GM12878 (cell line): ENCODE measurements around the gene DPP6. TPM values are rescaled to one million over a fixed set of nuclear protein-coding genes. Genes with fewer than 3 reads are reported as not detected.
A peak's percentile ranks its signal among the peaks of the same experiment; 100 is the strongest.

Source experiments
- ATAC-seq: fragments of 200-7000 bp; cut with Tn5 transposase; 3 replicates; pipeline ENCODE4 v1.9.1; 2020; ENCODE audit warnings: mild to moderate bottlenecking, moderate library complexity
- BruUV-seq: library from RNA; stranded (reverse); fragments of 400-500 nt; replicated peaks from 2 replicates; lab custom pipeline; 2021; lab: Mats Ljungman, UMichigan
- CTCF ChIA-PET: fragments of 300-600 bp; sonication (Branson Sonifier 250); formaldehyde crosslinking; extraction: SDS; loops from one replicate; lab custom pipeline; 2021; ENCODE audit warnings: inconsistent platforms; lab: Yijun Ruan, JAX
- POLR2A ChIA-PET: fragments of 350-600 bp; formaldehyde crosslinking; extraction: SDS; loops from one replicate; lab custom pipeline; 2021; ENCODE audit warnings: inconsistent platforms; lab: Charles Lee
- RAD21 ChIA-PET: fragments of 300-600 bp; sonication (Branson Sonifier 250); formaldehyde crosslinking; loops from one replicate; lab custom pipeline; 2023; ENCODE audit warnings: antibody characterized with exemption; ENCODE audit not compliant: unreplicated experiment; lab: Charles Lee
- SMC1A ChIA-PET: fragments of 300-600 bp; sonication (Branson Sonifier 250); formaldehyde crosslinking; loops from one replicate; lab custom pipeline; 2023; ENCODE audit not compliant: unreplicated experiment, uncharacterized antibody; lab: Charles Lee
- DNase-seq: peaks from one replicate; pipeline ENCODE4 v3.0.0-alpha.2; 2011; ENCODE audit warnings: low read depth, low spot score
- FAIRE-seq: peaks from 3 replicates; lab custom pipeline; 2011; peaks lifted over from hg19 to GRCh38; lab: Jason Lieb, UNC
- H2AFZ ChIP-seq: 2 replicates; pipeline ENCODE4 v1.6.0; 2011; ENCODE audit warnings: low read depth, low read length, control low read depth; ENCODE audit not compliant: control insufficient read depth
- H3K27ac ChIP-seq: 2 replicates; pipeline ENCODE4 v1.5.1; 2011; ENCODE audit warnings: control low read depth; ENCODE audit not compliant: control insufficient read depth, insufficient read depth
- H3K27me3 ChIP-seq, 2 experiments: replicated peaks in 1 of 2; 2 replicates each; pipeline versions ENCODE4 v1.6.0 to v1.6.1; 2011; ENCODE audit warnings: low read length in 1 of 2; ENCODE audit not compliant: control insufficient read depth in 2 of 2, insufficient read depth in 2 of 2
- H3K36me3 ChIP-seq, 2 experiments: 2 replicates each; pipeline ENCODE4 v1.5.1; 2011; ENCODE audit warnings: low read length in 1 of 2; ENCODE audit not compliant: control insufficient read depth in 2 of 2, insufficient read depth in 2 of 2
- H3K4me1 ChIP-seq: 2 replicates; pipeline ENCODE4 v1.6.1; 2011; ENCODE audit warnings: mild to moderate bottlenecking, low read length, moderate library complexity, mixed read lengths; ENCODE audit not compliant: control insufficient read depth, insufficient read depth
- H3K4me2 ChIP-seq: 2 replicates; pipeline ENCODE4 v1.6.0; 2011; ENCODE audit warnings: control low read depth; ENCODE audit not compliant: control insufficient read depth, insufficient read depth
- H3K4me3 ChIP-seq: fragments of 200-600 bp; sonication (generic); 2 replicates; pipeline ENCODE4 v1.5.1; 2016
- H3K79me2 ChIP-seq: 2 replicates; pipeline ENCODE4 v1.6.0; 2011; ENCODE audit warnings: low read length; ENCODE audit not compliant: control insufficient read depth, insufficient read depth
- H3K9ac ChIP-seq: 2 replicates; pipeline ENCODE4 v1.8.0; 2011; ENCODE audit warnings: low read length, control low read depth, mixed read lengths; ENCODE audit not compliant: control insufficient read depth, insufficient read depth
- H3K9me3 ChIP-seq: replicated peaks from 3 replicates; pipeline ENCODE4 v1.5.1; 2011; ENCODE audit warnings: mild to moderate bottlenecking, low read length; ENCODE audit not compliant: control insufficient read depth, insufficient read depth
- H4K20me1 ChIP-seq: 2 replicates; pipeline ENCODE4 v1.6.0; 2011; ENCODE audit not compliant: control insufficient read depth, insufficient read depth
- BCL3 ChIP-seq: IDR thresholded peaks from 2 replicates; pipeline ENCODE4 v1.6.1; 2011; ENCODE audit warnings: borderline replicate concordance, low read depth, mild to moderate bottlenecking, moderate library complexity, low read length; ENCODE audit not compliant: insufficient read depth, poor library complexity, severe bottlenecking
- BHLHE40 ChIP-seq, 2 experiments: fragments of 450-650 bp in 1 of 2; IDR thresholded peaks; 2 replicates each; pipeline ENCODE4 v1.6.1; 2011 to 2017; ENCODE audit warnings: low read depth in 2 of 2, borderline replicate concordance in 1 of 2, improper control_type of control experiment in 1 of 2, low read length in 1 of 2, mild to moderate bottlenecking in 1 of 2
- CHD4 ChIP-seq: fragments of 200-600 bp; sonication (generic); IDR thresholded peaks from 2 replicates; pipeline ENCODE4 v1.6.1; 2016; ENCODE audit warnings: mild to moderate bottlenecking
- CTCF ChIP-seq, 3 experiments: IDR thresholded peaks in 2 of 3; conservative IDR thresholded peaks in 1 of 3; 2 replicates each; pipeline ENCODE4 v1.5.1; 2011; ENCODE audit warnings: low read depth in 3 of 3, low read length in 3 of 3, mild to moderate bottlenecking in 3 of 3, control low read depth in 2 of 3, moderate library complexity in 2 of 3, inconsistent platforms in 1 of 3, mixed read lengths in 1 of 3; ENCODE audit not compliant: control insufficient read depth in 2 of 3, insufficient read depth in 1 of 3; ENCODE audit errors: extremely low read depth in 1 of 3
- HDGF ChIP-seq: fragments of 450-650 bp; IDR thresholded peaks from 2 replicates; pipeline ENCODE4 v1.6.1; 2016; ENCODE audit warnings: antibody characterized with exemption
- IKZF1 ChIP-seq: fragments of 450-650 bp; conservative IDR thresholded peaks from 2 replicates; pipeline ENCODE4 v1.6.1; 2017; ENCODE audit warnings: antibody characterized with exemption, mild to moderate bottlenecking
- NFYB ChIP-seq: IDR thresholded peaks from 2 replicates; pipeline ENCODE4 v1.6.1; 2011; ENCODE audit warnings: low read depth, mild to moderate bottlenecking, low read length, improper control_type of control experiment, moderate library complexity; ENCODE audit not compliant: insufficient read depth
- NR2C1 ChIP-seq: fragments of 450-650 bp; IDR thresholded peaks from 2 replicates; pipeline ENCODE4 v1.6.1; 2017; ENCODE audit warnings: antibody characterized with exemption, mild to moderate bottlenecking, moderate library complexity
- NR2C2 ChIP-seq: IDR thresholded peaks from 2 replicates; pipeline ENCODE4 v1.6.1; 2011; ENCODE audit warnings: borderline replicate concordance, low read depth; ENCODE audit not compliant: control insufficient read depth, insufficient read length
- POU2F2 ChIP-seq: IDR thresholded peaks from 3 replicates; pipeline ENCODE4 v1.6.1; 2011; ENCODE audit warnings: low read depth, mild to moderate bottlenecking, low read length, borderline replicate concordance
- RAD21 ChIP-seq: IDR thresholded peaks from 2 replicates; pipeline ENCODE4 v1.6.1; 2011; ENCODE audit warnings: mild to moderate bottlenecking, low read depth, low read length, moderate library complexity; ENCODE audit not compliant: insufficient read depth
- RAD51 ChIP-seq: fragments of 450-650 bp; IDR thresholded peaks from 2 replicates; pipeline ENCODE4 v1.6.1; 2016; ENCODE audit warnings: moderate library complexity, mild to moderate bottlenecking, inconsistent platforms
- RCOR1 ChIP-seq: conservative IDR thresholded peaks from 2 replicates; pipeline ENCODE4 v1.6.1; 2012; ENCODE audit warnings: low read depth, low read length, improper control_type of control experiment
- TAF1 ChIP-seq: IDR thresholded peaks from 2 replicates; pipeline ENCODE4 v1.6.1; 2011; ENCODE audit warnings: mild to moderate bottlenecking, low read depth, low read length, borderline replicate concordance
- ZNF592 ChIP-seq: fragments of 450-650 bp; IDR thresholded peaks from 2 replicates; pipeline ENCODE4 v1.6.1; 2017; ENCODE audit warnings: mild to moderate bottlenecking, moderate library complexity
- WGBS: methylation state at CpG from one replicate; pipeline ENCODE4 v1.1.6; 2016; ENCODE audit warnings: low lambda C conversion rate; ENCODE audit not compliant: insufficient replicate concordance, insufficient coverage; ENCODE audit errors: missing lambda C conversion rate; 5-methylcytosine and 5-hydroxymethylcytosine counted together
- in situ Hi-C: fragments of 300-500 bp; cut with MboI; formaldehyde crosslinking; loops from 9 replicates; pipeline ENCODE4 v1.14.3; 2018; ENCODE audit warnings: mixed read lengths
- intact Hi-C: fragments of 100-400 bp; cut with micrococcal nuclease; formaldehyde crosslinking; loops from one replicate; pipeline ENCODE4 v1.14.2; 2022; ENCODE audit not compliant: unreplicated experiment
- polyA plus RNA-seq, 11 experiments: library from polyadenylated mRNA; depleted of rRNA in 4 of 11; unstranded in 6 of 11; stranded (reverse) in 5 of 11; fragments of >200 nt; fragmentation: Nextera tagmentation in 4 of 11; fragmentation: Illumina TruSeq in 1 of 11; extraction: Ambion mirVana in 4 of 11; extraction: Trizol in 1 of 11; gene quantifications; 1 replicate in 1 of 11; 2 replicates in 10 of 11; pipeline versions ENCODE4 v1.2.1 to v1.2.3, GENCODE V29; 2011 to 2016; ENCODE audit warnings: inconsistent platforms in 2 of 11, missing spikeins in 2 of 11, low read depth in 1 of 11
- total RNA-seq, 4 experiments: library from RNA; depleted of rRNA in 3 of 4; stranded (reverse); fragments of >200 nt in 3 of 4; fragmentation: Illumina TruSeq in 1 of 4; extraction: Trizol in 1 of 4; gene quantifications; 2 replicates each; pipeline versions ENCODE4 v1.2.1 to v1.2.3, GENCODE V29; 2013 to 2021

The DPP6 gene
- total and polyA plus RNA-seq, 10 of the 15 experiments (the other 5 are each of a cell fraction or from before 2014, with no cell fraction given) = not detected

- H3K4me1 ChIP-seq = no peaks in the 10 kb centered on the region
- no peak overlapping the region for H3K9ac ChIP-seq
- ATAC-seq = peak; percentile 100
- peaks cover 3% of the 10 kb centered on the region; the same call in 1 of the 3 replicates for H3K9me3 ChIP-seq
- H2AFZ ChIP-seq = peak overlapping the region; percentile 59; the same call in 1 of the 2 replicates
- in situ Hi-C loops (no loop called here), intact Hi-C loops (loop anchor here (1.0 to 5.0 kb wide), 4 partner anchors 40 to 429 kb away; no protein-coding TSS in a partner anchor)
- CTCF ChIA-PET = interaction anchor here (0.6 to 8.1 kb wide), 22 partner anchors 8 to 564 kb away, joined by 3 to 61 read pairs (median 4); no protein-coding TSS in a partner anchor
- SMC1A ChIA-PET = interaction anchor here (1.0 to 3.1 kb wide), 7 partner anchors 9 to 115 kb away, joined by 3 to 16 read pairs (median 4); no protein-coding TSS in a partner anchor
- POLR2A ChIA-PET = no interaction called here
- H3K27ac ChIP-seq = no peak overlapping the region
- H4K20me1 ChIP-seq = no peaks in the 10 kb centered on the region
- peak; percentile 81 for FAIRE-seq
- RAD21 ChIA-PET = interaction anchor here (0.6 to 1.2 kb wide), 5 partner anchors 14 to 586 kb away, joined by 3 to 7 read pairs (median 4); no protein-coding TSS in a partner anchor
- H3K36me3 ChIP-seq = no peaks in the 10 kb centered on the region
- no peaks in the 10 kb centered on the region; a peak in 1 of 4 replicates for H3K27me3 ChIP-seq
- no peak overlapping the region for H3K4me3 ChIP-seq
- DNase-seq = no peak
- H3K79me2 ChIP-seq = no peaks in the 10 kb centered on the region
- BruUV-seq = no TSS peak
- WGBS = 13% methylated on average over 42 of the region's 43 CpGs
- H3K4me2 ChIP-seq = peak overlapping the region; percentile 15
- TF ChIP-seq RCOR1 = no peak
- TF ChIP-seq POU2F2 = no peak
- no peak for TF ChIP-seq NFYB
- no peak for TF ChIP-seq BCL3
- TF ChIP-seq RAD21 = peak; percentile 84
- no peak for TF ChIP-seq TAF1
- no peak for TF ChIP-seq ZNF592
- no peak for TF ChIP-seq NR2C2
- no peak for TF ChIP-seq IKZF1
- no peak for TF ChIP-seq CHD4
- no peak for TF ChIP-seq HDGF
- TF ChIP-seq CTCF (IDR thresholded peaks at IDR 0.05 in 2 of 3, conservative IDR thresholded peaks at IDR 0.05 in 1 of 3; ENCODE audit: control insufficient read depth in 2 of 3, extremely low read depth in 1 of 3, insufficient read depth in 1 of 3, low read depth in 3 of 3, low read length in 3 of 3) = peak; percentile 76 to 92 (median 88)
- no peak for TF ChIP-seq NR2C1
- 0 out of 4 replicates have a peak, but pooled peaks of 1 of the 2 experiments have one; percentile 22 for TF ChIP-seq BHLHE40 (IDR thresholded peaks at IDR 0.05; ENCODE audit: borderline replicate concordance in 1 of 2, low read depth in 2 of 2, low read length in 1 of 2)
- TF ChIP-seq RAD51 = no peak
These were observed 861.6 kb downstream of the DPP6 start for GRCh38 chr7:154913638-154914307.
